ENCODE data around the gene TACC3.

TACC3 gene

DNA sequence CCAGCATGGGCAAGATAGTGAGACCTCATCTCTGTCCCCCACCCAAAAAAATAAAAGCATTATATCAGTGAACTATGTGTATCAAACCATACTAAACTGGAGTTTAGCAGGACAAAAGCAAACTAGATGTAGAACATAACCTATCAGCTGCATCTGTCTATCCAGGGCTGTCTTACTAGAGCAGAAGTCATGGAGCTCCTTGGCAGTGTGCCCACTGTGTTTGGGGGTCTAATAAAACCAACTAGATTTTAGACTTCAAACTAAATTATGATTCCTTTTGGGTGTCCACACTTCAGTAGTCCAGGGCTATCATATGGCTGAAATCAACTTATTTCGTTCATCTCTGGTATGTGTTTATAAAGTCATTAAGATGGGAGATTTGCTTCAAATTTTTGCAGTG lies 17.5 kb upstream of the TACC3 start:
- no peak for DNase-seq (ENCODE audit: low read depth)

DNA sequence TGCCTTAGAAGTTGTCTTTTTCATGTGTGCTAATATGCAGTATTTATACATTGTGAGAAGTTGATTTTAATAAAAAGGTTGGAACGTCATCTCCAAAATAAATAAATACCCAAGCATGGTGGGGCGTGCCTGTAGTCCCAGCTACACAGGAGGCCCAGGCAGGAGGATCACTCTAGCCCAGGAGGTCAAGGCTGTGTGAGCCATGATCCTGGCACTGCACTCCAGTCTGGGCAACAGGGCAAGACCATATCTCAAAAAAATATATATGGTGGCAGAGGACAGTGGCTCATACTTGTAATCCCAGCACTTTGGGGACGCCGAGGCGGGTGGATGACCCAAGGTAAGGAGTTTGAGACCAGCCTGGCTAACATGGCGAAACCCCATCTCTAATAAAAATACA lies 15.6 kb upstream of the TACC3 start:
- no peak for DNase-seq (ENCODE audit: low read depth)

DNA sequence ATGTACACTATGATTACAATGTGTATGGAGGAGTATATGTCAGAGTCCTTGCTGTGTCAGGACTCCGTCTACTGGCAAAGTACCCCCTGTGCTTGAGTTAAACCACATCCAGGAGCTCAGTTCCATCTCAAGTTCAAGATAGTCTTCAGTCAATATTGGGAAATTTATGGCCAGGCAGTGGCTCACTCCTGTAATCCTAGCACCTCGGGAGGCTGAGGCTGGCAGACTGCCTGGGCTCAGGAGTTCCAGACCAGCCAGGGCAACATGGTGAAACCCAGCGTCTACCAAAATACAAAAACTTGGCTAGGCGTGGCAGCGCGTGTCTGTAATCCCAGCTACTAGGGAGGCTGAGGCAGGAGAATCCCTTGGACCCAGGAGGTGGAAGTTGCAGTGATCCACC lies 15.0 kb upstream of the TACC3 start:
- DNase-seq (ENCODE audit: low read depth), result no peak

DNA sequence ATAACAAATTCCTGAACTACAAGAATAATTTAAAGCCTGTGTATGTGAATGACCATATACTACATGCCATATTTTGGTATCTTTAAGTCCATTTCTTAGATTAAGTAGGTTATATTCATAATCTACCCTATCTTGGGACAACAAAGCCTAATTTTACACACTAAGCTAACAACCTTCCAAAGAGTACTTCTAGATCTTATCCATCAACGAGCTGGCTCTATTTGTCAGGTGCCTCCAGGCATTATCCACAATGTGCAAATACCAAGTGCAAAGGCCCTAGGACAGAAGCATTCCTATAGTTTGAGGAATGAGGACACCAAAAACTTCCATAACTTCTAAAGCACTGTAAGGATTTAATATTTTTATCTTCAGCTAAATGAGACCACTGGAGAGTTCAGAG lies 12.7 kb upstream of the TACC3 start:
- no peak for DNase-seq (ENCODE audit: low read depth)

DNA sequence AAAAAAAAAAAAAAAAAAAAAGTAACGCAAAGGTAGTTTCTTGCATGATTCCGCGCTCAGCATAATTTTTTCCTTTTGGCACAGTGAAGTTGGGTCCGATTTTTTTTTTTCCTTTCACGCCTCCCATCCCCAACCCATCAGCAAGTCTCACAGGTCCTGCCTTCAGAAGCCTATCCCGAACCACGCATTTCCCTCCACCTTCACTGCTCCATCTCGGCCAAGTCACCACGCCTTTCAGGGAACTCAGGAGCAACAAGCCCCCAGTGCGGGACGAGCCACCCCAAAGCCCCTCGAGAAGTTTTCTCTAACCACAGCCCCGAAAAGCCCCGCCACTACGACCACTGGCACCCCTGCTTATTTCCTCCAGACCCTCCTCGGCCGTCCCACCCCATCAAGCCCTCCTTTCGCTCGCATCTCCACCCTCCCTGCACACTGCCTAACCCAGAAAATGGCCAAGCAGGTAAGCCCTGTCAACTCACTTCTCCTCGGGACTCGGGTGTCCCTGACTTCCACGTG lies 10.2 kb upstream of the TACC3 start:
- no peak for DNase-seq (ENCODE audit: low read depth)

DNA sequence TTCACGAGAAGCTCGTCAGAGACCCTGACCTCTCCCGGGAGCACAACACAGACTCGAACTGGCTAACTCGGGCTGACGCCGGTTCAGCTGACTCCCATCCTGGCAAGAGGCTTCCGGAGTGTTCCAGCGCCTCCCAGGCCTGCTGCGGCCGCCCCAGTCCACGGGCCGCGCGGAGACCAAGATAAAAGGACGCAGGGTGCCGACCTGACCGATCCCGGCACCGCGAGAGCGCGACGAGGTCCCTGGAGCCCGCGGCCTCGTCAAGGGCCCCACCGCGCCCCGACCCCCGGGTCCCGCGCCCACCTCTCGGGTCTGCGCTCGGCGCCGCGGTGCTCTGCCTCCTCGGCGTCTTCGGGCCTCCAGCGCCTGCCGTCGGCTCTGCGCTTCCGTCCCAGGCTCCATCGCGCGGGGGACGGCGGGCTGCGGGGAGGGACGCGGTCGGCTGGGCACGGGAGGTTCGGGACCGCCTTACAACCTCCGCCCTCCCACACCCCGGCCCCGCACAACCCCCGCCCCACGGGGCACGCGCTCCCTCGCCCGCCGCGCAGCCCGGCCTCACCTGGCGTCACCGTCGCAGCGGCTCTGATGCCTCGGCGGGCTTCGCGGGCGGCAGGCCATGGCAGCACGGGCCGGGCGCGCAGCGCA lies 9.6 kb upstream of the TACC3 start:
- DNase-seq (ENCODE audit: low read depth), result no peak

DNA sequence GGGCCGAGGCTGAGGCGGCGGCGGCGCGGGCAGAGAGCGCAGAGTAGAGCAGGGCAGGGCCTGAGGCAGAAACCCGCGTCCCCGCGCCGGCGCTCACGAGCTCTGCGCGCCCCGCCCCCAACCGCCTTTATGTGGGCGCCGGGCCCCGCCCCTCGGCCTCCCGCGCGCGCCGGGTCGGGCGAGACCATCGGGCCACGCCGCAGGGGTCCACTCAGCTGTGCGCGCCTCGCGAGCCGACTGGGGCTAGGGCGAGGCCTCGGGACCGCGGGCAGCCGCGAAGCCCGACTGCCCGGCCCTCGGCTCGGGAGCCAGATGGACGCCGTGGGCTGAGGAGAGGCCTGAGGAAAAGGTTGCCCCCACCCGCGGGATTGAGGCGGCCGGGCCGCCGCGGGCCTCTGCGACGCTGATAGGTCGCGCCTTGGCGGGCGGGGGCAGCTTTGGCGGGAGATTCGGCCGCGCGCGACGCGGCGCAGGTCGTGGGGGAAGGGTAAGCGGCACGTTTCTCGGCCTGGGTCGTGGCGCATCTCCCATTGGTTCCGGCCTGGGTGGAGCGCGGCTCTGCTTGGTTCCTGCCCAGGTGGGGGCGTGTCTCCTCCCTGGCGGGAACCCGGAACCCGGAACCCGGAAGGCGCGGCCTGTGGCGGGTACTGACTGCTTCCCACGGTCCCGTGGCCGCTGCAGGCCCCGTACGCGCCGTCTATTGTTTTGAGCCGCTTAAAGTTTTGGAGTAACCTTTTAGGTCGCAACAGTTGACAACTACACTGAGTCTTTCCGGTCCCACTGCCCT lies 8.9 kb upstream of the TACC3 start, which contains the start of gene SLBP:
Gene SLBP, minus strand, starts transcription at position 104 of the 787 bp plus-strand sequence. CDS start 131 bp downstream, outside the sequence.
- peak; percentile 99 for DNase-seq (ENCODE audit: low read depth)

DNA sequence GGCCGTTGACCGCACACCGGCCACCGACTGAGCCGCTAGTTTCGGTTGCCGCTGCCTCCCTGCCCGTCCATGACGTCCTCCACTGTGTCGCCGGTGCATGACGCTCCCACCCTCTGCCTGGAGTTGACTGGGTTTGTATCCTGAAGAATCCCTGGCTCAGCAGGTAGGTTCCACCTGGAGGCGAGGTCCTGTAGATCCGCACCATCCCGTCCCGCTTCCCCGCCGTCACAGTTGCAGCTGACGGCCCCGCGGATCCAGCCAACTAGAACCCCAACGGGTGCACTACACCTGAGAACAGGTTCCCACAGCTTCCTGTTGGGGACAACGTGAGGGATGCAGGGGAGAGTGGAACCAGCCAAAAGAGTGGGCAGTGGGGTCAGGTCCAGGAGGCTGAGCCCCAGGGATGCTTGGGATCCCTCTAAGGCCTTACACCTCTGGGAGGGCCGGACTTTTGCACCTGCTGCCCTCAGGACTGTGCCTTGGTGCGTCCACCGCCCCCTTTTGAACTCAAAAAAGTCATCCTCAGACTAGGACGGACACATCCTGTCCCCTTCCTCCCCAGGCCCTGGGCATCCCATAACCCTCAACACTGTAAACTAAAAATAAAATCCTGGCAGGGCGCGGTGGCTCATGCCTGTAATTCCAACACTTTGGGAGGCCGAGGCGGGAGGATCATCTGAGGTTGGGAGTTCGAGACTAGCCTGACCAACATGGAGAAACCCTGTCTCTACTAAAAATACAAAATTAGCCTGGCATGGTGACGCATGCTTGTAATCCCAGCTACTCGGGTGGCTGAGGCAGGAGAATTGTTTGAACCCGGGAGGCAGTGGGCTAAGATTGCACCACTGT lies 8.1 kb upstream of the TACC3 start:
- no peak for DNase-seq (ENCODE audit: low read depth)

DNA sequence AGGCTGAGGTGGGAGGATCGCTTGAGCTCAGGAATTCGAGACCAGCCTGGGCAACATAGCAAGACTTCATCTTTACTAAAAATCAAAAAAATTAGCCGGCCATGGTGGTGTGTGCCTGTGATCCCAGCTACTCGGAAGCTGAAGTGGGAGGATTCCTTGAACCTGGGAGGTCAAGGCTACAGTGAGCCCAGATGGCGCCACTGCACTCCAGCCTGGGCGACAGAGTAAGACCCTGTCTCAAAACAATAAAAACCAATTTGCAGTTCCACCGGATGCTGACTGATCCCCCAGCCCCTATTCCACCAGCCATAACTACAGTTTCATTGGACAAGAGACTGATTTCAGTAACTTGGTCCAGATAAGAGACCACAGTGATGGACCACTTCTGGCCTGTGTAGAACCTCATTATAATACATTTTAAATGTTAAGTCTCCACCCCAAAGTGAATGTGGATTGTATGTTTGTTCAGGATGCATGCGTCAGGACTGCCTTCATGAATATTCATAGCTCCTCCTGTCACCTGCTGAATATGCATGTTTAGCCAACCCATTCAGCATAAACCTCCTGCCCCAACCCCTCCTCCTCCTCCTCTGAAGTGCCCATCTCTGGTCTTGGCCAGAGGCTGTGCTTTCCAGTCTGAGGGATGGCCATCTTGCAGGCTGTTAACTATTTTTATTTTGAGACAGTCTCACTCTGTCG lies 6.9 kb upstream of the TACC3 start:
- no peak for DNase-seq (ENCODE audit: low read depth)

DNA sequence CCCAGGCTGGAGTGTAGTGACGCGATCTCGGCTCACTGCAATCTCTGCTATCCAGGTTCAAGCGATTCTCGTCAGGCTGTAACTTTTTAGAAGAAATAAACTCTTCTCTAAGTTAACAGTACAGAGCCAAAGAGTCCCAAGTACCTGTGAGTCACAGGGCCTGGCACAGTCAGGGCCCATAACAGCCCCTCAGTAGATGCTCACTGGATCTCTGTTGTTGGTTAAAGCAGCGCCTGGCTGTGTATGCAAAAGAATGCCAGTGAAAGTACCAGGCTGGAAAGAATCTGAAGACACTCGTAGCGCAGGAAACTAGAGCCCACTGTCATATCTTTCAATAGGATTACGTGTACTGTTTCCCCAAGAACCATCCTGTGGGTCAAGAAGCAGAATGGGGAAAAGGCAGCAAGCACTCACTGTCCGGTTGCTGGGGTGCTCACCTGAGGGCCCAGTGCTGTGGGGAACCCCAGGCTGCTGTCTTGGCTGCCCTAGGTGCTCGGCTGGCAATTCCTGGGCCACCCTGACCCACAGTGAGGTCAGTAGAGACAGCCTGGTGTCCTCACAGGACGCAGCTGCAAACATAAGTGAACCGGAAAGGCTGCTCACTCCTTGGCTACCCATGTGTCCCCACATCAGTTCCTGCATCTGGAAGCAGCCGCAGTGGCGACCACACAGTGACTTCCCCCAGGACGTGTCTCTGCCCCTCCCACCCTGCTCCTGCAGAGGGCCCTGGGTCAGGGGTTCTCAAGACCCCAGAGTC lies 6.1 kb upstream of the TACC3 start:
- no peak for DNase-seq (ENCODE audit: low read depth)

DNA sequence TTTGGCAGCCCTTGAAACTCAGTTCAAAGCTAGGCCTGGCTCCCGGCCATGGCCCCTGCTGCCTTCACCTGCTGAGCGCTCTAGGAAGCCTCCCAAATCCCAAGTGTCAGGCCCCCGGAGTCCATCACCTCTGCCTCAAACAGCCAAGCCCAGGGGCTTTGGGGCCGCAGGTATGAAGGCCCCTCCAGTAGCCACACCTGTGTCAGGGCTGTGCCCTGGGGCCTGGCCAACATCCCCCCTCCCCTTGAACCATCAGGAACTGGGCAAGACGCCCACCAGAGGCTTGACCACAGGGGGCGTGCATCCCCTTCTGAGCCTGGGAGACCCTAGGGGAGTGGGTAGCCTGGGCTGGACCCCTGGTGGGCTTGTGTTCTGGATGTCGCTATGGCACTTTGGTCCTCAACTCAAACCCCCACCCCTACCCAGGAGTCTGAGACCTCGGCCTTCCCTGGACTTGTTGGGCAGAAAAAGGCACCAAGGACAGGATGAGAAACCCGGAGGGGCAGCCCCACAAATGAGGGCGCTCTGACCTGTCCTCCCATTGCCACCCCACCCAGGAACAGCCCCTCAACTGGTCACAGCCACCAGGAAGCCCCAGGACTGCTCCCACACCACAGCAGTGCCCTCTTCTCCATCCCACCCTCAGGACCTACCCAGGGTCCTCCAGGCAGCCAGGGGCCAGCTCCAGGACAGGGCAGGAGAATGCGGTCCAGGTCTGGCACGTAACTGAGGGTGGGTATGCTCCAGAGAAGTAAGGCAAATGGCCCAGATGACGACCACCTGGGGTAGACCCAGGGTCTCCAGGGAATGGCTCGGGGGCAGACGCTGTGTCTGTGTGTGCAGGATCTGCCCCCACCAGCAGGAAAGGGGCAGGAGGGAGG lies 5.0 kb upstream of the TACC3 start:
- DNase-seq (ENCODE audit: low read depth), result no peak

DNA sequence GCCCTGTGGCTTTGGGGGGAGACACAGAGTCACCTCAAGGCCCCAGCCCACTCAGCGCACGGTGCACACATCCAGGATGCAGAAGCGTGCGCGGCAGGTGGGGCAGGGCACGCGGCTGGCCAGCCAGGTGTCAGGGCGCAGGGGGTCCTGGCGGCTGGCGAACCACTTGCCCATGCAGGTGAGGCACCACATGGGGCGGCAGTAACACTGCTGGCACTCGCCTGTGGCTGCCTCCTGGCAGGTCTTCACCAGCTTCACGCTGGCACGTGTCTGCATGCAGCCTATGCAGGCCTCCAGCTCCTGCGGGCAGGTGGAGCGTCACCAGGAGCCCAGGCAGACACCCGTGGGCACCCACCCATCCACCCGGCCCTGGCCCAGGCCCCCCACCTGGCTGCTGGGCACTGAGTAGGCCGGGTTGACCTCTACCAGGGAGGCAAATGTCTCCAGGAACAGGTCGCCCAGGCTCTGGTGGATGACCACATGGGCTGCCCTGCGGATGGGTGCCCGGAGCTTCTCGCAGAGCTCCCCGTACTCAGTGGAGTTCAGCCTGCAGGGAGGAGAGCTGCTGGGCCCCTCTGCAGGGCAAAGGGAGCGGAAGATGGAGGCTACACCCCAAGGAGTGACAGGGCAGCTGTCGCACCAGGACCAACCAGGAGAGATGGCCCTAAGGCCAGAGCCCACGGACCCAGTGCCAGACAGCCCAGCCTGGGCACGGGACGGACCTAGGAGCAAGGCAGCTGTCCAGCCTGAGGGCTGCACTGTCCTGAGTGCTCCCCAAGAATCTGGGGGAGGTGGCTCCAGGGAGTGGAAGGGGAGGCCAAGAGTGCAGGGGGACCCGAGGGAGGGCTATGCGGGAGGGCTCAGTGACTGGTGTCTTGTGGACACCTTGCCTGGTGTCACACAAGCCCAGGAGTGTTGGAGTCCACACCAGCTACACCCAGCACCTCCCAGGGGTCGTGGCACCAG lies 3.9 kb upstream of the TACC3 start:
- no peak for DNase-seq (ENCODE audit: low read depth)

DNA sequence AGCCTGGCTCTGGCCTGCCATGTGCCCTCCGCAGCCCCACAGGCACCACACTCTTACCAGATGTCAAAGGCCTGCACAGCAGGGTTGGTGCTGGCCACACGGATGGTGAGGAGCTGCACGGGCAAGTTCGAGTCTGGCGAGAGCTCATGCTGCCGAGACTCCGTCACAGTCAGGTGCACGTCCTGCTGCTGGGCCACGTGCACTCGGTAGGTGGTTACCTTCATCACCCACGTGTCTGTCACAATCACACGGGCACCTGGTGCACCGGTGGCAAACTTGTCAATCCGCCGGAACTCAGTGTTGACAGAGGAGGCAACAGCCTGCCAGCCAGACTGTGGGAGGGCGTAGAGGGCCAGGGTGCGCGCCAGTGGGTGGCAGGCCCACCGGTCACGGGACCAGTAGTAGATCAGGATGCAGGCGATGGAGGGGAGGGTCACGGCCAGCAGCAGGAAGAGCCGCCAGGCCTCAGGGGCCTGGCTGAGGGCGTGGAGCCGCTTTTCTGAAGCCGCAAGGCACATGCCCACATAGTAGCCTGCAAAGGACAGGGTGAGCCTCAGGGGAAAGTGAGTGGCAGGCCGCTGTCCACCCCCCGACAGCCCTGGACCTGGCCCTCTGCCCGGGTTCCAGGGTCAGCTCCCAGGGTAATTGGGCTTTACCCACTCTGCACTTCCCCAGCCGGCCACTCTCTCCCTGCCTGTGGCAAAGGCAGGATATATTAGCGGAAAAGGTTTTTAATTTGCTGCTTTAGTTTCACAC lies 3.0 kb upstream of the TACC3 start:
- DNase-seq (ENCODE audit: low read depth), result no peak

DNA sequence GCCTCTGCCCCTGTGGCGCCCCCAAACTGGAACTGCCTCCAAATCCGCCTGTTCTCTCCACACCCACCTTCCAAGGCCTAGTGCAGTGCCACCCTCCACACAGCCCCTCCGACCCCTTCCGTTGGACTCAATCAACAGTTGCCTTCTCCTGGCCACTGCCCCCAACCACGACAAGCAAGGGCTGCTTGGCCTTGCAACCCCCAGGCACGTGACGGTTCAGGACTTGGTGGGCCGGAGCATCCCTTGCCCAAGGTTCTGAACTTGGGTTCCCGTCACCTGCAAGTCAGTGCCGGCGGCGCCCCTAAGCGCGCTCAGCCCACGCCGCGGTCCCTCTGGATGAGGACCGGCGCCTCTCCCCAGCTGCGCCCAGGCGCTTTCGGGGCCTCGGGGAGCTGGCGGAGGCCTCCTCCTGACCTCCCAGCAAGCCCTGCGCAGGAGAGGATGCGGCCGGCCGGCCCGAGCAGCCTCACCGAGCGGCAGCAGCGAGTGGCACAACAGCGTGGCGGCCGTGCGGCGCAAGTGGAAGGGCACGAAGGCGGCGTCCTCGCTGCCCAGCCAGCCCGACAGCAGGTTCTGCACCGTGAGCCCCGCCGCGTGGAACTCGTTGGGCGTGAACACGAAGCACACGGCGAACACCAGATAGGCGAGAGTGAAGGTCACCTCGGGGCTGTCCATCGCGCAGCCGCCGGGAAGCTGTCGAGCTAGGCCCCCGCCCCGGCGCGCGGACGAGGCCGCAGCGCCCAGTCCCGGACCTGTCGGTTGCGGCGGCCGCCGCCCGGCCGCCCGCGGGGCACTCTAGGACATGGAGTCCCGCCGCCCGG lies 948 bp upstream of the TACC3 start:
- DNase-seq (ENCODE audit: low read depth), result no peak

DNA sequence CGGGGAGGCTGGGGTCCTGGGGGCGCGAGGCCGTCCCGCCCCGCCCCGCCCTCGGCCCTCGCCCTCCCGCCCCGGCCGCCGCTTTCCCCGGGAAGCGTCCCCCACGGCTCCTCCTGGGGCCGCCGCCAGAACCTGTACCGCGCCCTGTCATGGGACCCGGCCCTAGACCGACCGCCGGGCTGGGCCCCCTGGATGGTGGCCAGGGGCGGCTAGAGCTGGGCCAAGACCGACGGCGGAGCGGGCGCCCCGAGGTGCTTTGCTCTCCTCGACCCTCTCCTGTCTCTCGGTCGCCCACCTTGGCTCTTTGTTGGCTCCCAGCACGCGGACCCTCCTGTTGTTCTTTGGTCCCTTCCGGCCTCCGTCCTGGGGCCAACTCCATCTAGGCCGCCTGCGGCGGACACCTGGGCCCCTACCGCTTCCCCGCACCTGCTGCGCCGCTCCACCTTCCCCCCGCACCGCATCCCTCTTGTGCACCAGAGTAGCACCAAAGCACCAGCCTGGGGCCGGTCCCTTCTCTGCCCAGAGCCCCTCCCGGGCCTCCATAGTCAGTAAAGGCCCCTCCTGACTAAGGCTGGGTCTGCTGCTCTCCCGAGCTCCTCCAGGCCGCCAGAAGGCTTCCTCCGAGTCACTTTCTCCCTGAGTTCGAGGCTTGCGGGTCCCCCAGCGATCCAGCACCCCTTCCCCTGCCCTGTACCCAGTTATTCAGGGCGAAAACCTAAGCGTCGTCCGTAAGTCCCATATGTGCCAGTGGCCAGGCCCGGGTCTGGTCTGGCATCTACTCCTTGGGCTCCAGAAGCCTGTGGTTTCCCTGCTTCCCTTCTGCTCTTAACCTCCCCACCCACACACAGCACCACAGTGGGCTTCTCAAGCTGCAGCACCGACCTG lies 587 bp downstream of the TACC3 start:
- no peak for DNase-seq (ENCODE audit: low read depth)

DNA sequence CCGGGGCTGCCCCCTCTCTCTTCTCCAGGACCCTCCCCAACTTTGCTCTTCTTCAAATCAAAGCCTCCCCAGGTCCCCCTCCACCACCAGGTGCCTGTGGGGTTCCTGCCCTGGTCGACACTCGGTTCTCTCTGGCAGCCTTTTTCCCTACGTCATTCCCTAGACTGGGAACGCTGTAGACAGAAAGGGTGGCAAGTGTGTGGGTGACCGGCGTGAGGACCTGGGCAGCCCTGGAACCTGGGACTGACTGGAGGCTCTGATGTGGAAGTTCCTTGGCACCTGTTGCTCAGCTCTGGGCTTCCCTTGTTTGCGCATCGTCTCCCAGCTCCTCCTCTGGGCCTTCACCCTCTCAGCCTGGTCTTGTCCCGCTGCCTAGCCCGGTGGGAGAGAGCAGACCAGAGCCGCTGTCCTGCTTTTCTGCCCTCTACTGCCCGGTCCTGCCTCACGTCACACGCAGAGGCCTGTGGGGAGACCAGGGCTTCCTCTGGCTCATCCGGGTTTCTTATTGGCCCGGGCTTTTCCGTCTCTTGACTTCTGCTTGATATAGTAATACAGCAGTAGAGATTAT lies 1.3 kb downstream of the TACC3 start:
- DNase-seq (ENCODE audit: low read depth), result no peak

All from activated T-helper 1 cell treated with Interleukin-2 at 50 U/mL for 16 hours (primary cell).